ENCODE measurements around the gene LMOD3. TPM values are rescaled to one million over a fixed set of nuclear protein-coding genes. Genes with fewer than 3 reads are reported as not detected.

The LMOD3 gene
- total and polyA plus RNA-seq, 2 of the 4 experiments (the other 2 are of a cell fraction) = not detected

DNA sequence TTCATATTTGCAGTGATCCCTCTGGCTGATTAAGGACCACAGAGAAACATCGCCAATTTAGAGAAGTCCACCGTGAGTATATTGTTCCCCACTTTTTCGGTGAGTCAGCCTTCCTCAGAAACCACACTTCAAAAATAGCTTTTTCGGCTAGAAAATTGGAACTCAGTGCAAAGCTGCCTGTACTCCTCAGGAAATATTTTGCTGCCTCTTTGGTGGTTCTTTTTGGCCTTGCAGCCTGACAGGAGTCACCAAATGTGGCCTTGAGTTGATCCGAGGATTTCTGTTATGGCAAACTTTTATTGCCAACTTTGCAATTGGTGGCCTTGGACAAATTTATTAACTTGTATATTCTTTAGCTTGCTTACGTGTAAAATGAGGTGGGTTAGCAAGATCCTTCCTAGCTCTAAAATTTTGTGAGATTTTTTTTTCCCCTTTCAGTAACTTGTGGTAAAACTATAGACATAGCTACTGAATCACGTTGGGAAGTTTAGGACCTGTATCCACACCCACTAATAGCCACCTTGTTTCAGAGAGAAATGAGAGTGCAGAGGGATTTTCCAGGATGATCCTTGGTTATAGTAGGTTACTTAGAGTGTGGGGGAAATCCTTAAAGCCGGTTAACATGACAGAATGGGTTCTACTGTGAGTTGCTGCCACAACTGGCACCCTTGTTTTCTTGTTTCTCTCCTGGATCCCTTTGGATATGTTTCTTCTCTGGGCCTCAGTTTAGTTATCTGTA, 27.8 kb downstream of the LMOD3 start:
- Histone ChIP-seq H4K5ac (ENCODE audit: low read depth, low read length) (no peak overlapping the region), H2BK120ac (ENCODE audit: low read depth, low read length) (no peak overlapping the region), H3K9ac (ENCODE audit: low read depth, low read length) (no peak overlapping the region), H3K4me2 (ENCODE audit: low read depth, low read length) (no peak overlapping the region; the same call in 1 of the 2 replicates), H2AK9ac (replicated peaks; ENCODE audit: low read depth, low read length, poor library complexity) (no peak overlapping the region), H3K4me1 (ENCODE audit: control insufficient read depth, insufficient read depth, low read length) (peaks cover 14% of the 10 kb centered on the region), H3K9me1 (ENCODE audit: insufficient read depth, low read length) (peaks cover 25% of the 10 kb centered on the region), H2AK5ac (ENCODE audit: low read depth, low read length) (no peak overlapping the region), H3K18ac (ENCODE audit: low read depth, low read length) (no peak overlapping the region), H2BK15ac (ENCODE audit: low read depth, low read length) (no peak overlapping the region), H3K56ac (ENCODE audit: extremely low read depth, insufficient read depth, low read length) (no peak overlapping the region), H3K4ac (ENCODE audit: low read depth, low read length) (no peak overlapping the region), H4K8ac (ENCODE audit: low read depth in 2 of 2, low read length in 2 of 2) (no peak overlapping the region), H2AFZ (replicated peaks; ENCODE audit: low read length, poor library complexity) (no peak overlapping the region), H2BK5ac (ENCODE audit: low read depth, low read length, poor library complexity, severe bottlenecking) (no peak overlapping the region), H3K23ac (ENCODE audit: low read depth, low read length) (no peak overlapping the region), H3K79me1 (ENCODE audit: low read depth in 1 of 2, low read length in 2 of 2) (peaks cover 23 to 71% of the 10 kb centered on the region in 2 experiments), H3K27me3 (ENCODE audit: control insufficient read depth, insufficient read depth, low read length) (no peaks in the 10 kb centered on the region), H3K9me3 (ENCODE audit: control insufficient read depth, insufficient read depth, low read length) (no peaks in the 10 kb centered on the region), H3K27ac (ENCODE audit: insufficient read depth, low read length) (no peak overlapping the region), H4K20me1 (ENCODE audit: insufficient read depth, low read length) (peaks cover 46% of the 10 kb centered on the region; the same call in 1 of the 2 replicates), H3K36me3 (ENCODE audit: control insufficient read depth, insufficient read depth, low read length) (peaks cover 6% of the 10 kb centered on the region), H3K4me3 (ENCODE audit: insufficient read depth, low read depth, low read length) (no peak overlapping the region), H4K91ac (ENCODE audit: insufficient read depth, low read depth, low read length) (no peak overlapping the region), H2BK20ac (ENCODE audit: low read depth, low read length) (no peak overlapping the region), H3K14ac (replicated peaks; ENCODE audit: low read depth, low read length) (no peak overlapping the region)
- dilution Hi-C loops (cut with HindIII; ENCODE audit: low sequenced_read_pairs, unreplicated experiment) (no loop called here), intact Hi-C loops (cut with micrococcal nuclease) (no loop called here), in situ Hi-C loops (cut with MboI; ENCODE audit: low sequenced_read_pairs) (no loop called here)
- DNase-seq = peak; percentile 48
- ATAC-seq (ENCODE audit: low read depth) = peak; percentile 42
- CTCF ChIA-PET = interaction anchor here (1.2 kb wide), 1 partner anchor 26 kb away, joined by 7 read pairs; no protein-coding TSS in a partner anchor
- WGBS, 2 experiments (ENCODE audit: extremely low coverage in 2 of 2, insufficient read length in 1 of 2) = 20% methylated on average over 3 of the region's 8 CpGs; no CpG with 5 or more reads in 1 of the 2 experiments
- TF ChIP-seq, protein P1, sequence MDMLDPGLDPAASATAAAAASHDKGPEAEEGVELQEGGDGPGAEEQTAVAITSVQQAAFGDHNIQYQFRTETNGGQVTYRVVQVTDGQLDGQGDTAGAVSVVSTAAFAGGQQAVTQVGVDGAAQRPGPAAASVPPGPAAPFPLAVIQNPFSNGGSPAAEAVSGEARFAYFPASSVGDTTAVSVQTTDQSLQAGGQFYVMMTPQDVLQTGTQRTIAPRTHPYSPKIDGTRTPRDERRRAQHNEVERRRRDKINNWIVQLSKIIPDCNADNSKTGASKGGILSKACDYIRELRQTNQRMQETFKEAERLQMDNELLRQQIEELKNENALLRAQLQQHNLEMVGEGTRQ (IDR thresholded peaks at IDR 0.05; ENCODE audit: low read depth, low read length) = no peak
- TF ChIP-seq, protein P2, sequence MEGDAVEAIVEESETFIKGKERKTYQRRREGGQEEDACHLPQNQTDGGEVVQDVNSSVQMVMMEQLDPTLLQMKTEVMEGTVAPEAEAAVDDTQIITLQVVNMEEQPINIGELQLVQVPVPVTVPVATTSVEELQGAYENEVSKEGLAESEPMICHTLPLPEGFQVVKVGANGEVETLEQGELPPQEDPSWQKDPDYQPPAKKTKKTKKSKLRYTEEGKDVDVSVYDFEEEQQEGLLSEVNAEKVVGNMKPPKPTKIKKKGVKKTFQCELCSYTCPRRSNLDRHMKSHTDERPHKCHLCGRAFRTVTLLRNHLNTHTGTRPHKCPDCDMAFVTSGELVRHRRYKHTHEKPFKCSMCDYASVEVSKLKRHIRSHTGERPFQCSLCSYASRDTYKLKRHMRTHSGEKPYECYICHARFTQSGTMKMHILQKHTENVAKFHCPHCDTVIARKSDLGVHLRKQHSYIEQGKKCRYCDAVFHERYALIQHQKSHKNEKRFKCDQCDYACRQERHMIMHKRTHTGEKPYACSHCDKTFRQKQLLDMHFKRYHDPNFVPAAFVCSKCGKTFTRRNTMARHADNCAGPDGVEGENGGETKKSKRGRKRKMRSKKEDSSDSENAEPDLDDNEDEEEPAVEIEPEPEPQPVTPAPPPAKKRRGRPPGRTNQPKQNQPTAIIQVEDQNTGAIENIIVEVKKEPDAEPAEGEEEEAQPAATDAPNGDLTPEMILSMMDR (conservative IDR thresholded peaks at IDR 0.05; ENCODE audit: low read depth, low read length) = no peak
- no peak for TF ChIP-seq RCOR1 (IDR thresholded peaks at IDR 0.05; ENCODE audit: insufficient replicate concordance, low read length)
- no peak for TF ChIP-seq NFE2L2 (IDR thresholded peaks at IDR 0.05; ENCODE audit: low read depth, low read length)
- TF ChIP-seq, protein P3, sequence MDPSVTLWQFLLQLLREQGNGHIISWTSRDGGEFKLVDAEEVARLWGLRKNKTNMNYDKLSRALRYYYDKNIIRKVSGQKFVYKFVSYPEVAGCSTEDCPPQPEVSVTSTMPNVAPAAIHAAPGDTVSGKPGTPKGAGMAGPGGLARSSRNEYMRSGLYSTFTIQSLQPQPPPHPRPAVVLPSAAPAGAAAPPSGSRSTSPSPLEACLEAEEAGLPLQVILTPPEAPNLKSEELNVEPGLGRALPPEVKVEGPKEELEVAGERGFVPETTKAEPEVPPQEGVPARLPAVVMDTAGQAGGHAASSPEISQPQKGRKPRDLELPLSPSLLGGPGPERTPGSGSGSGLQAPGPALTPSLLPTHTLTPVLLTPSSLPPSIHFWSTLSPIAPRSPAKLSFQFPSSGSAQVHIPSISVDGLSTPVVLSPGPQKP (IDR thresholded peaks at IDR 0.05; ENCODE audit: borderline replicate concordance, low read depth, low read length) = no peak
- TF ChIP-seq FOS (IDR thresholded peaks at IDR 0.05; ENCODE audit: low read depth, low read length) = no peak
- no peak for TF ChIP-seq MAFK (IDR thresholded peaks at IDR 0.05; ENCODE audit: low read depth, low read length)
- no peak for TF ChIP-seq MAZ (IDR thresholded peaks at IDR 0.05; ENCODE audit: borderline replicate concordance, low read depth, low read length)
- no peak for TF ChIP-seq RAD21 (IDR thresholded peaks at IDR 0.05; ENCODE audit: low read length)
- no peak for TF ChIP-seq POLR2A (IDR thresholded peaks at IDR 0.05; ENCODE audit: low read depth, low read length)
- POLR2A ChIA-PET (ENCODE audit: unreplicated experiment) = interaction anchor here (0.6 kb wide), 1 partner anchor 79 kb away, joined by 3 read pairs; no protein-coding TSS in a partner anchor
- BruUV-seq (replicated peaks) = no TSS peak
